Measurements from ENCODE around the gene OMP. TPM values are rescaled to one million over a fixed set of nuclear protein-coding genes. Genes with fewer than 3 reads are reported as not detected.

The OMP gene
- total and polyA plus RNA-seq, 2 experiments from 2014 or later, result not detected

DNA sequence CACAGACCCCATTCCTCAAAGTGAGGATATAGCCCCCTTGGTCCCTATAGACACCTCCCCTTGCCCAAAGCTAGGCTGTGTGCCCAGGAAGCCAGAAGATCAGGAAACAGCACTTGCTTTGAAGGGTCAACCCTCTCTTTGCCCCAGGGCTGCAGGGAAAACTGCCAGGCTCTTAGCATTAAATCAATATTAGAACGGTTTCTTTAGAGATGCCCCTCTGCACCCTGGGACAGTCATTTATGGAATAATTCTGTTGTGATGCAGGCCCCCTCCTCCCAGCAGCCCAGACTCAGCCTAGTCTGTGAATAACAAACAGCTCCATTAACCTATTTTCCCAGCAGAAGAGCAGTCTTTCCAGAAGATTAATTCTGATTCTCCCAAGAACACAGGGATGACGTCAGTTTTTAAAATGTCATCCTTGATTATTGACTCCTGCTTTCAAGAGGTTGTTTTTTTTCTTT is 47.5 kb upstream of the OMP start:
- no peak overlapping the region for H3K4me2 ChIP-seq
- 85% methylated on average over 2 of the region's 2 CpGs for WGBS (ENCODE audit: low lambda C conversion rate, missing lambda C conversion rate)
- no peaks in the 10 kb centered on the region for H3K79me2 ChIP-seq
- H3K27ac ChIP-seq, result no peak overlapping the region
- DNase-seq (ENCODE audit: low spot score), result no peak
- H3K36me3 ChIP-seq (replicated peaks; ENCODE audit: insufficient read depth, low read depth), result no peaks in the 10 kb centered on the region
- H3K27me3 ChIP-seq, result no peaks in the 10 kb centered on the region
- no peaks in the 10 kb centered on the region for H3K9me3 ChIP-seq (ENCODE audit: low read depth)
- H4K20me1 ChIP-seq (ENCODE audit: insufficient read depth, poor library complexity, severe bottlenecking), result no peaks in the 10 kb centered on the region
- no peaks in the 10 kb centered on the region for H3K4me1 ChIP-seq (ENCODE audit: insufficient read depth)
- no peak overlapping the region for H3K4me3 ChIP-seq
- no peak for TF ChIP-seq EZH2 (IDR thresholded peaks at IDR 0.05; ENCODE audit: borderline replicate concordance)
- TF ChIP-seq, protein P1, sequence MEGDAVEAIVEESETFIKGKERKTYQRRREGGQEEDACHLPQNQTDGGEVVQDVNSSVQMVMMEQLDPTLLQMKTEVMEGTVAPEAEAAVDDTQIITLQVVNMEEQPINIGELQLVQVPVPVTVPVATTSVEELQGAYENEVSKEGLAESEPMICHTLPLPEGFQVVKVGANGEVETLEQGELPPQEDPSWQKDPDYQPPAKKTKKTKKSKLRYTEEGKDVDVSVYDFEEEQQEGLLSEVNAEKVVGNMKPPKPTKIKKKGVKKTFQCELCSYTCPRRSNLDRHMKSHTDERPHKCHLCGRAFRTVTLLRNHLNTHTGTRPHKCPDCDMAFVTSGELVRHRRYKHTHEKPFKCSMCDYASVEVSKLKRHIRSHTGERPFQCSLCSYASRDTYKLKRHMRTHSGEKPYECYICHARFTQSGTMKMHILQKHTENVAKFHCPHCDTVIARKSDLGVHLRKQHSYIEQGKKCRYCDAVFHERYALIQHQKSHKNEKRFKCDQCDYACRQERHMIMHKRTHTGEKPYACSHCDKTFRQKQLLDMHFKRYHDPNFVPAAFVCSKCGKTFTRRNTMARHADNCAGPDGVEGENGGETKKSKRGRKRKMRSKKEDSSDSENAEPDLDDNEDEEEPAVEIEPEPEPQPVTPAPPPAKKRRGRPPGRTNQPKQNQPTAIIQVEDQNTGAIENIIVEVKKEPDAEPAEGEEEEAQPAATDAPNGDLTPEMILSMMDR (IDR thresholded peaks at IDR 0.05; ENCODE audit: poor library complexity), result no peak
- no peak for TF ChIP-seq EZH2phosphoT487 (IDR thresholded peaks at IDR 0.05; ENCODE audit: low read depth, severe bottlenecking, unreplicated experiment)
- H2AFZ ChIP-seq, result no peak overlapping the region
- H3K9me2 ChIP-seq (replicated peaks; ENCODE audit: insufficient read depth), result no peaks in the 10 kb centered on the region

DNA sequence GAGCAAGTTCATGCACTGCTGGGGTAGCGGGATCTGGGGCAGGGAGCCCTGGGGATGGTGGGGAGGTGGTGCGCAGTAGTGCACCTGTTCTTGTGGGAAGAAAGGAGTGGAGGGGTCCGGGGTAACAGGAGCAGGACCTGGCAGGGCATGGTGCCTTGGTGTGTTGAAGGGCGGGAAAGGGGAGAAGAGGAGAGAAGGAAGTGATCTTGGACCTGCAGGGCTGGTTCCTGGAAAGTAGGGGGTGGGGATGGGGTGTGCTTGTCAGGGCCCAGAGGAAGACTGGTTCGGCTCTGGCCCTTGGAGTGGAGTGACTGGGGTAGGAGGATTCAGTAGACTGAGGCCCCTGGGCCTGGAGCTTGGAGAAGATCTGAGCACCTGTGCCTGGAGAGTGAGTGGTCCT is 46.7 kb upstream of the OMP start:
- Histone ChIP-seq H3K4me3 (no peak overlapping the region), H3K4me1 (ENCODE audit: insufficient read depth) (no peaks in the 10 kb centered on the region), H3K9me3 (ENCODE audit: low read depth) (no peaks in the 10 kb centered on the region), H4K20me1 (ENCODE audit: insufficient read depth, poor library complexity, severe bottlenecking) (no peaks in the 10 kb centered on the region), H3K36me3 (replicated peaks; ENCODE audit: insufficient read depth, low read depth) (no peaks in the 10 kb centered on the region), H3K27ac (no peak overlapping the region), H3K9me2 (replicated peaks; ENCODE audit: insufficient read depth) (no peaks in the 10 kb centered on the region), H3K79me2 (no peaks in the 10 kb centered on the region), H2AFZ (no peak overlapping the region), H3K27me3 (no peaks in the 10 kb centered on the region), H3K4me2 (no peak overlapping the region)
- TF ChIP-seq, protein P1 (IDR thresholded peaks at IDR 0.05; ENCODE audit: poor library complexity), result no peak
- no peak for TF ChIP-seq EZH2 (IDR thresholded peaks at IDR 0.05; ENCODE audit: borderline replicate concordance)
- TF ChIP-seq EZH2phosphoT487 (IDR thresholded peaks at IDR 0.05; ENCODE audit: low read depth, severe bottlenecking, unreplicated experiment), result no peak
- WGBS (ENCODE audit: low lambda C conversion rate, missing lambda C conversion rate), result 98% methylated on average over 5 of the region's 5 CpGs
- DNase-seq (ENCODE audit: low spot score), result no peak

DNA sequence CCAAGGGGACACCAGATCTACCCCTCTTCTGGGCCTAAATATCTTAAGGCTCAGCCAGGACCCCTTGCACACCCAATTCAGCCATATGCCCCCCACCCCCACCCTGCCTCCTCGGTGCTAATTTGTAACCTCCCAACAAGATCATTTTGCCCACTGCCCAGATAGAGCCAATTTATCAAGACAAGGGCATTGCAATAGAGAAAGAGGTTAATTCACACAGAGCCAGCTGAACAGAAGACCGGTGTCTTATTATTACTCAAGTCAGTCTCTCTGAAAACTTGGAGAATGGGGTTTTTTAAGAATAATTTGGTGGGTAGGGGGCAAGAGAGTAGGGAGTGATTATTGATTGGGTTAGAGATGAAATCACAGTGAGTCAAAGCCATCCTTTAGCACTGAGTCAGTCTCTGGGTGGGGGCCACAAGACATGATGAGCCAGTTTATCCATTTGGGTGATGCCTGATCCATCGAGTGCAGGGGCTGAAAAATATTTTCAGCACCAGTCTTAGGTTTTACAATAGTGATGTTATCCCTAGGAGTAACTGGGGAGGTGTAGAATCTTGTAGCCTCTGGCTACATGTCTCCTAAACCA is 45.7 kb upstream of the OMP start:
- no peak for TF ChIP-seq EZH2phosphoT487 (IDR thresholded peaks at IDR 0.05; ENCODE audit: low read depth, severe bottlenecking, unreplicated experiment)
- TF ChIP-seq, protein P1 (IDR thresholded peaks at IDR 0.05; ENCODE audit: poor library complexity), result no peak
- no peak for TF ChIP-seq EZH2 (IDR thresholded peaks at IDR 0.05; ENCODE audit: borderline replicate concordance)
- Histone ChIP-seq H3K27me3 (no peaks in the 10 kb centered on the region), H3K9me2 (replicated peaks; ENCODE audit: insufficient read depth) (no peaks in the 10 kb centered on the region), H3K9me3 (ENCODE audit: low read depth) (no peaks in the 10 kb centered on the region), H3K4me3 (no peak overlapping the region), H2AFZ (no peak overlapping the region), H3K27ac (no peak overlapping the region), H3K79me2 (no peaks in the 10 kb centered on the region), H3K4me1 (ENCODE audit: insufficient read depth) (no peaks in the 10 kb centered on the region), H4K20me1 (ENCODE audit: insufficient read depth, poor library complexity, severe bottlenecking) (no peaks in the 10 kb centered on the region), H3K36me3 (replicated peaks; ENCODE audit: insufficient read depth, low read depth) (no peaks in the 10 kb centered on the region), H3K4me2 (no peak overlapping the region)
- WGBS (ENCODE audit: low lambda C conversion rate, missing lambda C conversion rate), result 80% methylated on average over 3 of the region's 3 CpGs
- no peak for DNase-seq (ENCODE audit: low spot score)
